ENCODE data around the gene GPATCH3. TPM values are rescaled to one million over a fixed set of nuclear protein-coding genes. Genes with fewer than 3 reads are reported as not detected.
A peak's percentile ranks its signal among the peaks of the same experiment; 100 is the strongest.

GPATCH3 gene
- total and polyA plus RNA-seq, 10 donors, result 13.3 to 25.8 (median 17.5) TPM

- H3K36me3 ChIP-seq, result peaks cover 10 to 90% (median 63%) of the 10 kb centered on the region in 6 donors
- no peak overlapping the region for H3K27ac ChIP-seq
- WGBS, 5 donors, result 92 to 97% (median 96%) methylated on average over 12 of the region's 12 CpGs
- no peaks in the 10 kb centered on the region for H3K27me3 ChIP-seq (replicated peaks in 1 of 7)
- intact Hi-C loops (cut with DNase I; ENCODE audit: low total_unique reads), result no loop called here
- H3K9me3 ChIP-seq, result no peaks in the 10 kb centered on the region
- peaks cover 0 to 41% (median 15%) of the 10 kb centered on the region in 6 donors for H3K4me1 ChIP-seq
- H3K4me3 ChIP-seq, result no peak overlapping the region
- TF ChIP-seq POLR2A (IDR thresholded peaks at IDR 0.05) (no peak), POLR2AphosphoS5 (IDR thresholded peaks at IDR 0.05) (peak in 1 of 3 donors; percentile 25)
- DNase-seq, result peak; percentile 29
Observed at GRCh38 chr1:26942656-26943055, 42.4 kb upstream of the GPATCH3 start.

- Histone ChIP-seq H3K9me3 (no peaks in the 10 kb centered on the region), H3K4me1 (peaks cover 0 to 47% (median 20%) of the 10 kb centered on the region in 6 donors), H3K4me3 (no peak overlapping the region), H3K27me3 (replicated peaks in 1 of 7) (no peaks in the 10 kb centered on the region), H3K36me3 (peaks cover 8 to 91% (median 60%) of the 10 kb centered on the region in 6 donors), H3K27ac (no peak overlapping the region)
- WGBS, 5 donors, result 95 to 100% (median 98%) methylated on average over 10 of the region's 10 CpGs
- peak; percentile 41 for DNase-seq
- TF ChIP-seq POLR2AphosphoS5 (IDR thresholded peaks at IDR 0.05) (no peak), CTCF (IDR thresholded peaks at IDR 0.05 in 8 of 11, conservative IDR thresholded peaks at IDR 0.05 in 3 of 11) (no peak), POLR2A (IDR thresholded peaks at IDR 0.05) (no peak)
- intact Hi-C loops (cut with DNase I; ENCODE audit: low total_unique reads), result no loop called here
Observed at GRCh38 chr1:26941311-26941710, 41.0 kb upstream of the GPATCH3 start.

- TF ChIP-seq CTCF (IDR thresholded peaks at IDR 0.05 in 8 of 11, conservative IDR thresholded peaks at IDR 0.05 in 3 of 11), result no peak
- TF ChIP-seq POLR2A (IDR thresholded peaks at IDR 0.05), result no peak
- TF ChIP-seq POLR2AphosphoS5 (IDR thresholded peaks at IDR 0.05), result no peak
- Histone ChIP-seq H3K27me3 (replicated peaks in 1 of 7) (no peaks in the 10 kb centered on the region), H3K9me3 (no peaks in the 10 kb centered on the region), H3K4me1 (peaks cover 0 to 38% (median 20%) of the 10 kb centered on the region in 6 donors), H3K27ac (peak overlapping the region in 5 of 8 donors; percentile 52 to 77 (median 68)), H3K4me3 (no peak overlapping the region), H3K36me3 (peaks cover 6 to 89% (median 49%) of the 10 kb centered on the region in 6 donors)
- 77 to 92% (median 85%) methylated on average over 1 to 2 of the region's 2 CpGs for WGBS, 5 donors
- DNase-seq, result peak; percentile 4
- intact Hi-C loops (cut with DNase I; ENCODE audit: low total_unique reads), result no loop called here
Observed at GRCh38 chr1:26938659-26939025, 38.4 kb upstream of the GPATCH3 start.

GRCh38 chr1:26938004-26938658 lies 37.9 kb upstream of the GPATCH3 start:
- WGBS, 5 donors, result 61 to 79% (median 78%) methylated on average over 4 of the region's 4 CpGs
- Histone ChIP-seq H3K27ac (peak overlapping the region in 6 of 8 donors; percentile 43 to 77 (median 68)), H3K36me3 (peaks cover 6 to 89% (median 46%) of the 10 kb centered on the region in 6 donors), H3K4me1 (peaks cover 0 to 43% (median 21%) of the 10 kb centered on the region in 6 donors), H3K27me3 (replicated peaks in 1 of 7) (no peaks in the 10 kb centered on the region), H3K4me3 (no peak overlapping the region), H3K9me3 (no peaks in the 10 kb centered on the region)
- intact Hi-C loops (cut with DNase I; ENCODE audit: low total_unique reads), result no loop called here
- TF ChIP-seq POLR2A (IDR thresholded peaks at IDR 0.05) (no peak), POLR2AphosphoS5 (IDR thresholded peaks at IDR 0.05) (peak in 2 of 3 donors; percentile 72 to 75), CTCF (IDR thresholded peaks at IDR 0.05 in 8 of 11, conservative IDR thresholded peaks at IDR 0.05 in 3 of 11) (no peak)
- peak; percentile 73 for DNase-seq
